HG02610 (cell line): Measurements from ENCODE around the gene LRRK1.

Source experiments
- ATAC-seq: cut with Tn5 transposase; IDR thresholded peaks from one replicate; pipeline ENCODE4 v1.9.1; 2021; ENCODE audit warnings: mild to moderate bottlenecking, moderate library complexity; ENCODE audit not compliant: unreplicated experiment

Gene LRRK1

GRCh38 chr15:100918690-100919480 lies at the start of gene LRRK1:
LRRK1 (plus strand) TSS chr15:100919357; CDS start chr15:100924633, 5,276 bp downstream.
- ATAC-seq = peak; percentile 22

GRCh38 chr15:100873029-100873677 lies 46.0 kb upstream of the LRRK1 start:
- peak; percentile 57 for ATAC-seq

GRCh38 chr15:100875495-100875894 lies 43.7 kb upstream of the LRRK1 start:
- ATAC-seq = no peak

- ATAC-seq = no peak
These were observed 43.2 kb upstream of the LRRK1 start for GRCh38 chr15:100875976-100876375.

- no peak for ATAC-seq
These were observed 41.6 kb upstream of the LRRK1 start for GRCh38 chr15:100877551-100877950.

GRCh38 chr15:100878130-100878529 lies 41.0 kb upstream of the LRRK1 start:
- no peak for ATAC-seq

GRCh38 chr15:100878648-100879047 lies 40.5 kb upstream of the LRRK1 start:
- no peak for ATAC-seq

GRCh38 chr15:100879061-100879463 lies 40.1 kb upstream of the LRRK1 start:
- ATAC-seq = peak; percentile 35

- peak; percentile 53 for ATAC-seq
These were observed 39.6 kb upstream of the LRRK1 start, which contains the start of gene ALDH1A3 for GRCh38 chr15:100879464-100880138. ALDH1A3 (plus strand) TSS chr15:100879831; CDS start chr15:100879908, 77 bp downstream.

- no peak for ATAC-seq
These were observed 38.8 kb upstream of the LRRK1 start for GRCh38 chr15:100880139-100880896.

GRCh38 chr15:100880897-100881242 lies 38.3 kb upstream of the LRRK1 start:
- ATAC-seq = no peak

- ATAC-seq = no peak
These were observed 37.4 kb upstream of the LRRK1 start for GRCh38 chr15:100881573-100882336.

- no peak for ATAC-seq
These were observed 34.0 kb upstream of the LRRK1 start for GRCh38 chr15:100885116-100885515.

GRCh38 chr15:100885811-100886210 lies 33.3 kb upstream of the LRRK1 start:
- no peak for ATAC-seq

GRCh38 chr15:100887211-100887913 lies 31.8 kb upstream of the LRRK1 start:
- no peak for ATAC-seq

- ATAC-seq = no peak
These were observed 29.6 kb upstream of the LRRK1 start for GRCh38 chr15:100889385-100890050.

GRCh38 chr15:100890051-100890720 lies 29.0 kb upstream of the LRRK1 start:
- ATAC-seq = no peak

- no peak for ATAC-seq
These were observed 28.3 kb upstream of the LRRK1 start for GRCh38 chr15:100890850-100891249.
